Suprapubic skin (tissue), 4 donors: ENCODE data around the gene DUSP10.

Experiments
- CTCF ChIP-seq, 2 donors: fragments of 200-600 bp in 1 of 2; fragments of 450-650 bp in 1 of 2; sonication (generic) in 1 of 2; IDR thresholded peaks; one replicate each; pipeline ENCODE4 v1.5.1; 2016 to 2019; ENCODE audit warnings: antibody characterized with exemption in 2 of 2, mild to moderate bottlenecking in 1 of 2, moderate library complexity in 1 of 2
- POLR2A ChIP-seq, 2 donors: fragments of 450-650 bp; IDR thresholded peaks; one replicate each; pipeline ENCODE4 v1.6.1; 2017; ENCODE audit warnings: antibody characterized with exemption in 2 of 2, mild to moderate bottlenecking in 2 of 2, moderate library complexity in 2 of 2
- POLR2AphosphoS5 ChIP-seq, 3 donors: sonication (generic); formaldehyde crosslinking; IDR thresholded peaks; one replicate each; pipeline ENCODE4 v1.6.1; 2017; ENCODE audit warnings: antibody characterized with exemption in 3 of 3

- TF ChIP-seq POLR2AphosphoS5 (IDR thresholded peaks at IDR 0.05), result no peak
- TF ChIP-seq CTCF (IDR thresholded peaks at IDR 0.05), result no peak
- TF ChIP-seq POLR2A (IDR thresholded peaks at IDR 0.05), result no peak
Observed at GRCh38 chr1:221715321-221716169, 26.3 kb downstream of the DUSP10 start.
